ENCODE measurements around the gene CCDC127. TPM values are rescaled to one million over a fixed set of nuclear protein-coding genes. Genes with fewer than 3 reads are reported as not detected.

Gene CCDC127
- total and polyA plus RNA-seq, 2 of the 4 experiments (the other 2 are of a cell fraction) = 3.2 to 3.9 TPM

GRCh38 chr5:149745-150485, 68.0 kb downstream of the CCDC127 start:
- Histone ChIP-seq H3K9me1 (ENCODE audit: insufficient read depth, low read length) (no peaks in the 10 kb centered on the region; the same call in 1 of the 2 replicates), H4K20me1 (ENCODE audit: insufficient read depth, low read length) (no peaks in the 10 kb centered on the region), H3K18ac (ENCODE audit: low read depth, low read length) (no peak overlapping the region), H3K23ac (ENCODE audit: low read depth, low read length) (no peak overlapping the region), H3K27me3 (ENCODE audit: control insufficient read depth, insufficient read depth, low read length) (no peaks in the 10 kb centered on the region; the same call in 1 of the 2 replicates), H2AFZ (replicated peaks; ENCODE audit: low read length, poor library complexity) (no peak overlapping the region), H3K9ac (ENCODE audit: low read depth, low read length) (no peak overlapping the region), H2AK5ac (ENCODE audit: low read depth, low read length) (no peak overlapping the region), H2BK120ac (ENCODE audit: low read depth, low read length) (no peak overlapping the region), H2BK15ac (ENCODE audit: low read depth, low read length) (no peak overlapping the region), H2AK9ac (replicated peaks; ENCODE audit: low read depth, low read length, poor library complexity) (no peak overlapping the region), H3K27ac (ENCODE audit: insufficient read depth, low read length) (no peak overlapping the region), H3K9me3 (ENCODE audit: control insufficient read depth, insufficient read depth, low read length) (peaks cover 12% of the 10 kb centered on the region), H3K14ac (replicated peaks; ENCODE audit: low read depth, low read length) (no peak overlapping the region), H2BK20ac (ENCODE audit: low read depth, low read length) (no peak overlapping the region), H4K8ac (ENCODE audit: low read depth in 2 of 2, low read length in 2 of 2) (no peak overlapping the region), H3K4ac (ENCODE audit: low read depth, low read length) (no peak overlapping the region), H3K4me3 (ENCODE audit: insufficient read depth, low read depth, low read length) (no peak overlapping the region), H4K5ac (ENCODE audit: low read depth, low read length) (no peak overlapping the region), H3K4me1 (ENCODE audit: control insufficient read depth, insufficient read depth, low read length) (no peaks in the 10 kb centered on the region), H3K4me2 (ENCODE audit: low read depth, low read length) (no peak overlapping the region; the same call in 1 of the 2 replicates), H3K79me1 (ENCODE audit: low read depth in 1 of 2, low read length in 2 of 2) (no peaks in the 10 kb centered on the region), H3K36me3 (ENCODE audit: control insufficient read depth, insufficient read depth, low read length) (no peaks in the 10 kb centered on the region), H2BK5ac (ENCODE audit: low read depth, low read length, poor library complexity, severe bottlenecking) (no peak overlapping the region), H4K91ac (ENCODE audit: insufficient read depth, low read depth, low read length) (no peak overlapping the region), H3K56ac (ENCODE audit: extremely low read depth, insufficient read depth, low read length) (no peak overlapping the region)
- WGBS, 2 experiments (ENCODE audit: extremely low coverage in 2 of 2, insufficient read length in 1 of 2) = 83% methylated on average over 2 of the region's 6 CpGs; no CpG with 5 or more reads in 1 of the 2 experiments
- peak; percentile 65 for DNase-seq
- no TSS peak for BruUV-seq (replicated peaks)
- in situ Hi-C loops (cut with MboI; ENCODE audit: low sequenced_read_pairs) (no loop called here), dilution Hi-C loops (cut with HindIII; ENCODE audit: low sequenced_read_pairs, unreplicated experiment) (no loop called here), intact Hi-C loops (cut with micrococcal nuclease) (no loop called here)
- ATAC-seq (ENCODE audit: low read depth) = peak; percentile 49
- ChIA-PET POLR2A (ENCODE audit: unreplicated experiment) (no interaction called here), CTCF (no interaction called here)
- TF ChIP-seq BHLHE40 (IDR thresholded peaks at IDR 0.05; ENCODE audit: low read depth, low read length) = peak; percentile 35; the same call in 1 of the 2 replicates
- TF ChIP-seq MXI1 (IDR thresholded peaks at IDR 0.05; ENCODE audit: borderline replicate concordance, low read depth, low read length) = no peak
